ENCODE data around the gene DNPH1. TPM values are rescaled to one million over a fixed set of nuclear protein-coding genes. Genes with fewer than 3 reads are reported as not detected.

Gene DNPH1
- total RNA-seq, 1 donor from 2014 or later: 39.1 TPM

DNA sequence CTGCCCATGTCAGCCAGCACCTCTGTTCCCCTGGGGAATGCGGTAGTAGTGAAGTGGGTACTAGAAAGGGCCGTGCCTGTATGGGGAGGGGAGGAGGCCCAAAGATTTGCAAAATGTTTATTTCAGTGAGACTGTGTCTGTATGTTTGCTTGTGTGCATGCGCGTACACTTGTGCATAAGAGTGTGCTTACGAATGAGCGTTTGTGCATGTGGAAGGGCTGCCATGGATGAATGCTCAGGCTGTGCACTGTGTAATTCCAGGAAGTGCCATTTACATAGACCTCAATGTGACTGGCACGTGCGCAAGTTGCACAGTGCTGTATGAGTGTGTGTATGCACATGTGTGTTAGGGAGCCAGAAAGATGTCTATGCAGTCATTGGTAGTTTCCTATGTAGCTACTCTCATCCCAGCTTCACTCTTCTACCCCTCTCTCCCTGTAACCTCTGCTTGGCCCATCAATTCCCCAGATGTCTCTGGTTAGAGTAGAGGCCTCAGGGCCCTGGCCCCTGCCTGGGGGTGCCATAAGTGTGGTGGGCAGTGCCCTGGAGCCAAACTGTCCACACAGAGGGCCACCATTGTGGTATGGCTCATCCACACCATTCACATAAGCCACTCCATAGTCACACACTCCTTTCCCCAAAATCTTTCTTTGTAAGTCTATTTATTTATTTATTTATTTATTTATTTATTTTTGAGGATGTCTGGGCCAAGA lies 42.0 kb upstream of the DNPH1 start:
- H3K27ac ChIP-seq: no peak overlapping the region
- peaks cover 6 to 9% of the 10 kb centered on the region in 2 donors for H3K4me1 ChIP-seq
- DNase-seq (ENCODE audit: low spot score in 2 of 2): no peak
- intact Hi-C loops (cut with DNase I): no loop called here
- H3K36me3 ChIP-seq: no peaks in the 10 kb centered on the region
- no peak overlapping the region for H3K4me3 ChIP-seq
- TF ChIP-seq, protein P1, sequence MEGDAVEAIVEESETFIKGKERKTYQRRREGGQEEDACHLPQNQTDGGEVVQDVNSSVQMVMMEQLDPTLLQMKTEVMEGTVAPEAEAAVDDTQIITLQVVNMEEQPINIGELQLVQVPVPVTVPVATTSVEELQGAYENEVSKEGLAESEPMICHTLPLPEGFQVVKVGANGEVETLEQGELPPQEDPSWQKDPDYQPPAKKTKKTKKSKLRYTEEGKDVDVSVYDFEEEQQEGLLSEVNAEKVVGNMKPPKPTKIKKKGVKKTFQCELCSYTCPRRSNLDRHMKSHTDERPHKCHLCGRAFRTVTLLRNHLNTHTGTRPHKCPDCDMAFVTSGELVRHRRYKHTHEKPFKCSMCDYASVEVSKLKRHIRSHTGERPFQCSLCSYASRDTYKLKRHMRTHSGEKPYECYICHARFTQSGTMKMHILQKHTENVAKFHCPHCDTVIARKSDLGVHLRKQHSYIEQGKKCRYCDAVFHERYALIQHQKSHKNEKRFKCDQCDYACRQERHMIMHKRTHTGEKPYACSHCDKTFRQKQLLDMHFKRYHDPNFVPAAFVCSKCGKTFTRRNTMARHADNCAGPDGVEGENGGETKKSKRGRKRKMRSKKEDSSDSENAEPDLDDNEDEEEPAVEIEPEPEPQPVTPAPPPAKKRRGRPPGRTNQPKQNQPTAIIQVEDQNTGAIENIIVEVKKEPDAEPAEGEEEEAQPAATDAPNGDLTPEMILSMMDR (IDR thresholded peaks at IDR 0.05): no peak
- H3K9me3 ChIP-seq: no peaks in the 10 kb centered on the region
- peaks cover 9% of the 10 kb centered on the region for H3K27me3 ChIP-seq

DNA sequence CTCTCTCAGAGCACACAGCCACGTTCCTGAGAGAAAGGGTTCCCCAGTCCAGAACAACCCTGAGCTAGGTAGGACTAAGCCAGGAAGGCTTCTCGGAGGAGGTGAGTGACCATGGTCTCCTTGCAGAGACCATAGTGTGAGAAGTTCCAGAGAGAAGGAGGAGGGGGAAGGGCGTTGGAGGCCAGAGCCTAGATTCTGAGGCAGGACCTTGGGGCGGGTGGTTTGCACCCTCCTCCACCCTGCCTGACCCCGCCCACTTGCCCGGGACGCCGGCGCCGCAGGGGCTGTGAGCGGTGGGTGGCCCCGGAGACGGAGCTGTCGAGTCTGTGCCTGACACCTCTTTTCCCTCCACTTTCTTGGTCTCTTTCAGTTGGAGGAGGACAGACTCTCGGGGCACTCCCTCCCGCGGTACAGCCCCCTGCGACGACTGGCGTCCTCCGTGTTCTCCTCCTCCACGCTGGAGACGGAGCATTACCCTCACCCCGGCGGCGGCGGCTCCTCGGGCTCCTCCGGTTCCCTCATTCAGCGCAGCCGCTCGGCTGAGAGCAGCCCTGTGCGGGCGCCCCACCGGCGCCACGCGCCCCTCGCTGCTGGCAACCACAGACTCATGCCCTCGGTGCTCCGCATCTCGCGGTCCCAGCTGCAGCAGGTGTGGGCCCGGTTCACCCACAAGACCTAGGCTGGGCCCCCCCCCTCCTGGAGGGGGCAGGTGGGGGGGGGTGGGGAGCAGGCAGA lies 40.2 kb upstream of the DNPH1 start:
- TF ChIP-seq, protein P1 (IDR thresholded peaks at IDR 0.05): no peak
- Histone ChIP-seq H3K27ac (no peak overlapping the region), H3K9me3 (no peaks in the 10 kb centered on the region), H3K27me3 (peaks cover 7% of the 10 kb centered on the region), H3K36me3 (no peaks in the 10 kb centered on the region), H3K4me1 (no peaks in the 10 kb centered on the region), H3K4me3 (peak overlapping the region; percentile 49 to 60)
- DNase-seq (ENCODE audit: low spot score in 2 of 2): no peak
- intact Hi-C loops (cut with DNase I): no loop called here

DNA sequence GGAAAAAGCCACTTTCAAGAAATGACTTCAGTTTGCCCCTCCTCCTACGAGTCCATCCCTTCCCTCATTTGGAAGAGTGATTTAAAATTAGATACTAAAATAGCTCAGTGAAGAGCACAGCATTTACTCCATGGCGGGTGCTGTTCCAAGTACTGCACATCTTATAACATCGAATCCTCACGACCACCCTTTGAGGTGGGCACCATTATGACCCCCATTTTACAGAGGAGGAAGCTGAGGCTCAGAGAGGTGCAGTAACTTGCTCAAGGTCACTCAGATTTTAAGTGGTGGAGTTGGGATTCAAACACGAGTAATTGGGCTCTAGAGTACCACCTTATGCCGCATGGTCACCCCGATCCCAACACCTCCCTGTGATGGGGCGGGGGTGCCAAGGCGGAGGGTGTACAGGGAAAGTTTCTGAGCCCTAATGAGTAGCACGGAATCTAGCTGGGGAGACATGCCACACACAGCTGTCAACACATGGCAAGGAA lies 39.5 kb upstream of the DNPH1 start:
- peak overlapping the region in 1 of 2 donors; percentile 60 for H3K4me3 ChIP-seq
- H3K9me3 ChIP-seq: no peaks in the 10 kb centered on the region
- TF ChIP-seq, protein P1 (IDR thresholded peaks at IDR 0.05): no peak
- DNase-seq (ENCODE audit: low spot score in 2 of 2): no peak
- H3K27me3 ChIP-seq: peaks cover 7% of the 10 kb centered on the region
- H3K27ac ChIP-seq: no peak overlapping the region
- H3K4me1 ChIP-seq: no peaks in the 10 kb centered on the region
- no peaks in the 10 kb centered on the region for H3K36me3 ChIP-seq
- intact Hi-C loops (cut with DNase I): no loop called here

GRCh38 chr6:43268355-43268700 lies 39.0 kb upstream of the DNPH1 start:
- Histone ChIP-seq H3K4me1 (no peaks in the 10 kb centered on the region), H3K4me3 (no peak overlapping the region), H3K27ac (no peak overlapping the region), H3K27me3 (peaks cover 7% of the 10 kb centered on the region), H3K36me3 (no peaks in the 10 kb centered on the region), H3K9me3 (no peaks in the 10 kb centered on the region)
- intact Hi-C loops (cut with DNase I): no loop called here
- TF ChIP-seq, protein P1 (IDR thresholded peaks at IDR 0.05): no peak
- no peak for DNase-seq (ENCODE audit: low spot score in 2 of 2)

- Histone ChIP-seq H3K27me3 (peaks cover 7% of the 10 kb centered on the region), H3K4me1 (no peaks in the 10 kb centered on the region), H3K27ac (no peak overlapping the region), H3K9me3 (no peaks in the 10 kb centered on the region), H3K36me3 (no peaks in the 10 kb centered on the region), H3K4me3 (no peak overlapping the region)
- TF ChIP-seq, protein P1 (IDR thresholded peaks at IDR 0.05): no peak
- intact Hi-C loops (cut with DNase I): no loop called here
- DNase-seq (ENCODE audit: low spot score in 2 of 2): no peak
These were observed 38.5 kb upstream of the DNPH1 start for GRCh38 chr6:43267619-43268354.

Data from ascending aorta (tissue), 2 donors.